C4-2B (cell line): ENCODE measurements around the gene NAV2.

ENCODE experiments used
- CTCF ChIP-seq: fragments of 450-650 bp; conservative IDR thresholded peaks from 2 replicates; pipeline ENCODE4 v1.5.1; 2017; ENCODE audit warnings: mild to moderate bottlenecking
- ZFX ChIP-seq: fragments of 450-650 bp; IDR thresholded peaks from 2 replicates; pipeline ENCODE4 v1.6.1; 2017

- no peak for TF ChIP-seq CTCF
- TF ChIP-seq ZFX, result no peak
Measured at GRCh38 chr11:19777377-19778102, 64.9 kb downstream of the NAV2 start.
